Cardiac fibroblast (primary cell): ENCODE data around the gene IL17RB.

ENCODE experiments used
- DNase-seq, 2 donors: peaks; one replicate each; pipeline versions ENCODE4 v3.0.0 to v3.0.0-alpha.2; 2010; ENCODE audit warnings: low read depth in 2 of 2
- H3K4me3 ChIP-seq, 2 donors: replicated peaks in 1 of 2; 1 replicate in 1 of 2; 2 replicates in 1 of 2; pipeline ENCODE4 v1.5.1; 2011; ENCODE audit warnings: low read depth in 2 of 2, low read length in 2 of 2, mild to moderate bottlenecking in 2 of 2, moderate library complexity in 1 of 2
- TF ChIP-seq, protein P1 (sequence below): IDR thresholded peaks from one replicate; pipeline ENCODE4 v1.5.1; 2011; ENCODE audit warnings: low read depth, mild to moderate bottlenecking, low read length, inconsistent platforms

Gene IL17RB

DNA sequence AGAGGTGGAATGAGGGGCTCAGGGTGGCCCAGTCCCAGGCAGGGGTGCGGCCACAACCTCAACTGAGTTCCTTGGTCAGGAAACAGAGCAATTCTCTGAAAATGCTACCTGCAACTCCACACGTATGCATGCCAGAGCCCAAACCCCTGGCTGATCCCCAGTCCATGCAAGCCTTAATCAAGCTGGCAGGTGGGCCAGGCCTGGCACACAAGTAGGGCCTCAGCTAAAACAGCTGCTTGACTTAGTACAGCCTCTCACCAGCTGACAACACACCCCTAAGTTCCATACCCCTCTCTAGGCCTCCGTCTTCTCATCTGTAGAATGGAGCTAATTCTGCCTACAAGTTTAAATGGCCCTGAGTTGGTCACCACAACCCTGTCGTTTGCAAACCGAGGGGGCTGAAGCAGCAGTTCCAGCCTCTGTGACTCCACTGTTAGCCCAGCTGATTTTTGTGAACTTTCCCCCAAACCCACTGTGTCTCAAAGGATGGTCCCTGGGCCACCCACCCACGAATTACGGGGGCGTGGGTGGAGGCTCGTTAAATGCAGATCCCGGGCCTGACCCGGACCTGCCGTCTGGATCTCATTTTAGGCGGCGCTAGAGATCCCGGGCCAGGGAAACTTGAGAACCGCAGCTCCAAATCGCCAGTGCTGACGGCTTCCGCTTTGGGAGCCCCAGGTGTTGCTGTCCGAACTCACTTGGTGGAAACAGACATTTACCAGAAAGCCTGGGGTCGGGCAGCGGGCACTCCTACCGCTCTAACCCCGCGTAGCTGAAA, 1.1 kb upstream of the IL17RB start:
- peak; percentile 21 to 29 for DNase-seq
- H3K4me3 ChIP-seq = peak overlapping the region; percentile 45 to 51
- TF ChIP-seq, protein P1, sequence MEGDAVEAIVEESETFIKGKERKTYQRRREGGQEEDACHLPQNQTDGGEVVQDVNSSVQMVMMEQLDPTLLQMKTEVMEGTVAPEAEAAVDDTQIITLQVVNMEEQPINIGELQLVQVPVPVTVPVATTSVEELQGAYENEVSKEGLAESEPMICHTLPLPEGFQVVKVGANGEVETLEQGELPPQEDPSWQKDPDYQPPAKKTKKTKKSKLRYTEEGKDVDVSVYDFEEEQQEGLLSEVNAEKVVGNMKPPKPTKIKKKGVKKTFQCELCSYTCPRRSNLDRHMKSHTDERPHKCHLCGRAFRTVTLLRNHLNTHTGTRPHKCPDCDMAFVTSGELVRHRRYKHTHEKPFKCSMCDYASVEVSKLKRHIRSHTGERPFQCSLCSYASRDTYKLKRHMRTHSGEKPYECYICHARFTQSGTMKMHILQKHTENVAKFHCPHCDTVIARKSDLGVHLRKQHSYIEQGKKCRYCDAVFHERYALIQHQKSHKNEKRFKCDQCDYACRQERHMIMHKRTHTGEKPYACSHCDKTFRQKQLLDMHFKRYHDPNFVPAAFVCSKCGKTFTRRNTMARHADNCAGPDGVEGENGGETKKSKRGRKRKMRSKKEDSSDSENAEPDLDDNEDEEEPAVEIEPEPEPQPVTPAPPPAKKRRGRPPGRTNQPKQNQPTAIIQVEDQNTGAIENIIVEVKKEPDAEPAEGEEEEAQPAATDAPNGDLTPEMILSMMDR = peak; percentile 24

DNA sequence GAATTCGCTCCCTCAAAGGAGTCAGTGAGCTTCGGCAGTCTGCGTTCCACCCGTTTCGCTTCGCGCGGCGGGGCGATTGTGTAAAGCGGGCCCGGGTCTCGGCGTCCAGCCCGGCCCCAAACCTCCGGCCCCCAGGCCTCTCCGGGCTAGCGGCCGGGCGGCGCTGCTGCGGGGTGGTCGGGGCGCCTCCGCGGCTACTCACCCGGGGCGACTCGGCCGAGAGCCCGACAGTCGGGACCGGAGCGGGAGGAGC, 561 bp upstream of the IL17RB start:
- TF ChIP-seq, protein P1 = no peak
- no peak for DNase-seq
- H3K4me3 ChIP-seq = peak overlapping the region; percentile 45 to 51

DNA sequence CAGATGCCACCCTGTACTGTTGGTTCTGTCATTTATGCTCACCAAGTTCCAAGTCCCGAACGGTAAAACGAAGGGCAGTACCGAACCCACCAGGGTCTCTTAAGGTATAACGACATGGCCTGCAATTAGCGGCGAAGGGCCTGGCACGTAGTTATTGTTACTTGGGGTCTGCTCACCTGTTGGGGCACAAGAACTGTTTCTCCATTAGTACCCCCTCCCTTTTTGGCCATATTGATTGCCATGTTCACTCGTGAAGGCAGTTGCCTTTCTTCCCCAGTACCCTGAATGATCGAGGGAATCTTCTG, 435 bp downstream of the IL17RB start:
- H3K4me3 ChIP-seq = no peak overlapping the region
- no peak for DNase-seq
- TF ChIP-seq, protein P1 = no peak

DNA sequence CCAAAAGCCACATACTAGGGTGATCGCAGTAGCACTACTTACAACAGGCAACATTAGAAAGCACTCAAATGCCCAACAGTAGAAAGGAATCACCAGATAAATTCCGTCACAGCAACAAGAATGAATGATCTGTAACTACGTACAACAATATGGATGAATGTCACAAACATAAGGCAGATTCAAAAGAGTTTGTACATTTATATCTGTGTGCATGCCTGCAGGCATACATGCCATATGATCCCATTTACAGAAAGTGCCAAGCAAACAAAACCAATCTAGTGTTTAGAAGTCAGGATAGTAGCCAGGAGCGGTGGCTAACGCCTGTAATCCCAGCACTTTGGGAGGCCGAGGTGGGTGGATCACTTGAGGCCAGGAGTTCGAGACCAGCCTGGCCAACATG, 3.5 kb downstream of the IL17RB start:
- H3K4me3 ChIP-seq = no peak overlapping the region
- DNase-seq = no peak
- TF ChIP-seq, protein P1 = no peak

DNA sequence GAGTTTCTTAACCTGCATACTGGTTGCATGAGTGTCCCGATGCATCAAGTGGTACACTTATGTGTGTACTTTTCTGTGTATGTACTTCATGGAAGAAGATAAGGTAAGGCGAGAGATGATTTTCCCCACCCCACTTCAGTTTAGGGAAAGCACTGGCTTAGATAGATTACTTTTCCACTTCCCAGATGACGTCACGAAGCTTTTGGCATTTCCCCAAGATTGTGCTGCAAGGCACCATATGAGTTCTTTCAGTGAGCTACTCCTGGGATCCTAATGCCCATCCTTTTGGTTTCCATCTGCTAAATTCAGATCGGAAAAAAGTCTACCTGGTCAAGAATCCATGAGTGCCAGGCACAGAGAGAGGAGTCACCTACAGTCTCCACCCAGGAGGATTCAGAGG, 4.5 kb downstream of the IL17RB start:
- H3K4me3 ChIP-seq = no peak overlapping the region
- peak; percentile 49 to 66 for DNase-seq
- TF ChIP-seq, protein P1 = no peak

DNA sequence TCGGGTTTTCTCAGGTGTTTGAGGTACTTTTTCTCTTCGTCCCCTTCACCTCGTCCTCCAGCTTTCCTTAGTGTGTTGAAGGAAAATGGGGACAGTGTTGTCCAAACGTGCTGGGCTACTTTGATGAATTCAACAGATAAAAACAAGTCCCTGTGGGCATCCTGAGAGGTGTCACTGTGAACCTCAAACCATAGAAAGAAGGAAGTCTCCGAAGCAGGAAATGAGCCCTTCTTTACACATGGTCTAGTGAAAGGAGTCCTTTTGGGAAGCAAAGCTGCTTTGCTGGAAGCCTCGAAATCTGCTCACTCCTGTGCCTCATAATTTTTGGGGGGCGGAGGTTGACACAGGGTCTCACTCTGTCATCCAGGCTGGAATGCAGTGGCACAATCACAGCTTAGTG, 10.6 kb downstream of the IL17RB start:
- no peak overlapping the region for H3K4me3 ChIP-seq
- DNase-seq = no peak
- TF ChIP-seq, protein P1 = no peak

DNA sequence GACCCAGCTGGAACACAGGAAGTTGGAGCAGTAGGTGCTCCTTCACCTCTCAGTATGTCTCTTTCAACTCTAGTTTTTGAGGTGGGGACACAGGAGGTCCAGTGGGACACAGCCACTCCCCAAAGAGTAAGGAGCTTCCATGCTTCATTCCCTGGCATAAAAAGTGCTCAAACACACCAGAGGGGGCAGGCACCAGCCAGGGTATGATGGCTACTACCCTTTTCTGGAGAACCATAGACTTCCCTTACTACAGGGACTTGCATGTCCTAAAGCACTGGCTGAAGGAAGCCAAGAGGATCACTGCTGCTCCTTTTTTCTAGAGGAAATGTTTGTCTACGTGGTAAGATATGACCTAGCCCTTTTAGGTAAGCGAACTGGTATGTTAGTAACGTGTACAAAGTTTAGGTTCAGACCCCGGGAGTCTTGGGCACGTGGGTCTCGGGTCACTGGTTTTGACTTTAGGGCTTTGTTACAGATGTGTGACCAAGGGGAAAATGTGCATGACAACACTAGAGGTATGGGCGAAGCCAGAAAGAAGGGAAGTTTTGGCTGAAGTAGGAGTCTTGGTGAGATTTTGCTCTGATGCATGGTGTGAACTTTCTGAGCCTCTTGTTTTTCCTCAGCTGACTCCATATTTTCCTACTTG, 11.9 kb downstream of the IL17RB start:
- no peak overlapping the region for H3K4me3 ChIP-seq
- DNase-seq = no peak
- TF ChIP-seq, protein P1 = no peak
